Measurements from ENCODE around the gene CCND1.

The CCND1 gene

GRCh38 chr11:69649576-69649900 lies 8.6 kb downstream of the CCND1 start:
- Mint-ChIP-seq H3K4me3 (no peak overlapping the region), H3K27ac (no peak overlapping the region), H3K27me3 (no peaks in the 10 kb centered on the region), H3K9me3 (no peaks in the 10 kb centered on the region), H3K4me1 (peaks cover 3% of the 10 kb centered on the region), H3K36me3 (no peaks in the 10 kb centered on the region)
- ATAC-seq (ENCODE audit: low read depth) (no peak), DNase-seq (ENCODE audit: low spot score in 2 of 2) (no peak)

- DNase-seq (ENCODE audit: low spot score in 2 of 2) (no peak), ATAC-seq (ENCODE audit: low read depth) (no peak)
- peaks cover 3% of the 10 kb centered on the region for H3K4me1 Mint-ChIP-seq
- no peaks in the 10 kb centered on the region for H3K9me3 Mint-ChIP-seq
- no peak overlapping the region for H3K27ac Mint-ChIP-seq
- H3K27me3 Mint-ChIP-seq = no peaks in the 10 kb centered on the region
- H3K36me3 Mint-ChIP-seq = no peaks in the 10 kb centered on the region
- H3K4me3 Mint-ChIP-seq = no peak overlapping the region
Observed at GRCh38 chr11:69650081-69650831, 9.3 kb downstream of the CCND1 start.

- Mint-ChIP-seq H3K36me3 (no peaks in the 10 kb centered on the region), H3K27ac (no peak overlapping the region), H3K27me3 (no peaks in the 10 kb centered on the region), H3K4me3 (no peak overlapping the region), H3K9me3 (no peaks in the 10 kb centered on the region), H3K4me1 (peaks cover 3% of the 10 kb centered on the region)
- ATAC-seq (ENCODE audit: low read depth) (no peak), DNase-seq (ENCODE audit: low spot score in 2 of 2) (no peak)
Observed at GRCh38 chr11:69650832-69651344, 9.9 kb downstream of the CCND1 start.

GRCh38 chr11:69651834-69652620 lies 11.1 kb downstream of the CCND1 start:
- Mint-ChIP-seq H3K36me3 (no peaks in the 10 kb centered on the region), H3K27me3 (no peaks in the 10 kb centered on the region), H3K4me3 (no peak overlapping the region), H3K4me1 (peaks cover 3% of the 10 kb centered on the region), H3K9me3 (no peaks in the 10 kb centered on the region), H3K27ac (no peak overlapping the region)
- DNase-seq (ENCODE audit: low spot score in 2 of 2) (no peak), ATAC-seq (ENCODE audit: low read depth) (no peak)

DNA sequence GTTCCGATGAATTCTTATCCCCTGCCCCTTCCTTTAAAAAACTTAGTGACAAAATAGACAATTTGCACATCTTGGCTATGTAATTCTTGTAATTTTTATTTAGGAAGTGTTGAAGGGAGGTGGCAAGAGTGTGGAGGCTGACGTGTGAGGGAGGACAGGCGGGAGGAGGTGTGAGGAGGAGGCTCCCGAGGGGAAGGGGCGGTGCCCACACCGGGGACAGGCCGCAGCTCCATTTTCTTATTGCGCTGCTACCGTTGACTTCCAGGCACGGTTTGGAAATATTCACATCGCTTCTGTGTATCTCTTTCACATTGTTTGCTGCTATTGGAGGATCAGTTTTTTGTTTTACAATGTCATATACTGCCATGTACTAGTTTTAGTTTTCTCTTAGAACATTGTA lies 12.0 kb downstream of the CCND1 start:
- no peak overlapping the region for H3K27ac Mint-ChIP-seq
- H3K27me3 Mint-ChIP-seq = no peaks in the 10 kb centered on the region
- ATAC-seq (ENCODE audit: low read depth) (no peak), DNase-seq (ENCODE audit: low spot score in 2 of 2) (no peak)
- H3K9me3 Mint-ChIP-seq = no peaks in the 10 kb centered on the region
- H3K4me3 Mint-ChIP-seq = no peak overlapping the region
- no peaks in the 10 kb centered on the region for H3K36me3 Mint-ChIP-seq
- H3K4me1 Mint-ChIP-seq = peaks cover under 1% of the 10 kb centered on the region

DNA sequence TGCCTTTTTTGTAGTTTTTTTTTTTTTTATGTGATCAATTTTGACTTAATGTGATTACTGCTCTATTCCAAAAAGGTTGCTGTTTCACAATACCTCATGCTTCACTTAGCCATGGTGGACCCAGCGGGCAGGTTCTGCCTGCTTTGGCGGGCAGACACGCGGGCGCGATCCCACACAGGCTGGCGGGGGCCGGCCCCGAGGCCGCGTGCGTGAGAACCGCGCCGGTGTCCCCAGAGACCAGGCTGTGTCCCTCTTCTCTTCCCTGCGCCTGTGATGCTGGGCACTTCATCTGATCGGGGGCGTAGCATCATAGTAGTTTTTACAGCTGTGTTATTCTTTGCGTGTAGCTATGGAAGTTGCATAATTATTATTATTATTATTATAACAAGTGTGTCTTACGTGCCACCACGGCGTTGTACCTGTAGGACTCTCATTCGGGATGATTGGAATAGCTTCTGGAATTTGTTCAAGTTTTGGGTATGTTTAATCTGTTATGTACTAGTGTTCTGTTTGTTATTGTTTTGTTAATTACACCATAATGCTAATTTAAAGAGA lies 12.5 kb downstream of the CCND1 start:
- H3K4me3 Mint-ChIP-seq = no peak overlapping the region
- no peak overlapping the region for H3K27ac Mint-ChIP-seq
- ATAC-seq (ENCODE audit: low read depth) (no peak), DNase-seq (ENCODE audit: low spot score in 2 of 2) (no peak)
- no peaks in the 10 kb centered on the region for H3K36me3 Mint-ChIP-seq
- H3K27me3 Mint-ChIP-seq = no peaks in the 10 kb centered on the region
- H3K4me1 Mint-ChIP-seq = no peaks in the 10 kb centered on the region
- no peaks in the 10 kb centered on the region for H3K9me3 Mint-ChIP-seq

DNA sequence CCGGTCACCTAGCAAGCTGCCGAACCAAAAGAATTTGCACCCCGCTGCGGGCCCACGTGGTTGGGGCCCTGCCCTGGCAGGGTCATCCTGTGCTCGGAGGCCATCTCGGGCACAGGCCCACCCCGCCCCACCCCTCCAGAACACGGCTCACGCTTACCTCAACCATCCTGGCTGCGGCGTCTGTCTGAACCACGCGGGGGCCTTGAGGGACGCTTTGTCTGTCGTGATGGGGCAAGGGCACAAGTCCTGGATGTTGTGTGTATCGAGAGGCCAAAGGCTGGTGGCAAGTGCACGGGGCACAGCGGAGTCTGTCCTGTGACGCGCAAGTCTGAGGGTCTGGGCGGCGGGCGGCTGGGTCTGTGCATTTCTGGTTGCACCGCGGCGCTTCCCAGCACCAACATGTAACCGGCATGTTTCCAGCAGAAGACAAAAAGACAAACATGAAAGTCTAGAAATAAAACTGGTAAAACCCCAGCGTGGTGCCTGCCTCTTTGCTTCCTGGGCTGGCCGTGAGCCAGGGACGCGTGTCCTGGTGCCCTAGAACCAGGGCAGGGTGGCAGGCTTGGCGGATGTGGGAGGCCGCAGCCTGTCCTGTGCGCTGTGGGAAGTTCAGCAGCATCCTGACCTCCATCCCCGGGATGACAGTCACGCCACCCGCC lies 13.2 kb downstream of the CCND1 start:
- Mint-ChIP-seq H3K27ac (no peak overlapping the region), H3K4me1 (no peaks in the 10 kb centered on the region), H3K36me3 (no peaks in the 10 kb centered on the region), H3K9me3 (no peaks in the 10 kb centered on the region), H3K27me3 (no peaks in the 10 kb centered on the region), H3K4me3 (no peak overlapping the region)
- ATAC-seq (ENCODE audit: low read depth) (no peak), DNase-seq (ENCODE audit: low spot score in 2 of 2) (no peak)

DNA sequence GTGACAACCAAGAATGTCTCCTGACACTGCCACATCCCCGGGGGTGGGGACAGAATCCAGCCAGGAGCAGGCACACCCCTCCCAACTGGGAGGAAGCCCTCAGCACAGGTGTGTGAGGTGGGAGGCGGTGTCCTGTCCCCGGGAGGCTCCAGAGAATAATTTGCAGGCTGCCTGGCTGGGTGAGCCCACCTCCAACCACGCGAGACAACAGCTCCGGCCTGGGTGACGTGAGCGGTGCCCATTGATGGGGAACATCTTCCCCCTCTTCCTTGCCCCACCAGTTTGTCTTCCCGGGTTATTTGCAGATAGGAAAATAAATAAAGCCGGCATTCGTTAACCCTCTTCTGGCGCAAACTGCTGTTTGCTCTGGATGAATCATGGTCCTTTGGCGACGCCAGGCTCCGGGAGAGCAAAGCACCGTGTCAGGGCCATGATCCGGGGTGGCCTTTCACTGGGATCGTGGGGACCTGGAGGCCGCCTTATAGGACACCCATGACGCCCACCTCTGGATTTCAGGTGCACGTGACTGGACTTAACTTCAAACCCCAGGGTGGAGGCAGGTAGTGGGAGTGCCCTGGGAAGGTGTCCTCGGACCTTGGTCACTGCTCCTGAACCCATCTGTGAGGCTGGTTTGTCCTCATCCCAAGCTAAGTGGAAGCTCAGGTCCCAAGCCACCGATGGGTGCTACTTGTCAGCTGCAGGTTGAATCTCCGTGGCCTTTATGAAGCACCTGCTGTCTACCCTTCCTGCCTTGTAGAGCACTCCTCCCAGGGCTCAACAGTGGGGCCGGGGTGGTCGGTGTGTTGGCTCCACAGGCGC lies 13.9 kb downstream of the CCND1 start:
- H3K4me3 Mint-ChIP-seq = no peak overlapping the region
- DNase-seq (ENCODE audit: low spot score in 2 of 2) = no peak
- H3K27me3 Mint-ChIP-seq = no peaks in the 10 kb centered on the region
- H3K9me3 Mint-ChIP-seq = no peaks in the 10 kb centered on the region
- H3K4me1 Mint-ChIP-seq = no peaks in the 10 kb centered on the region
- ATAC-seq (ENCODE audit: low read depth) = no peak
- no peaks in the 10 kb centered on the region for H3K36me3 Mint-ChIP-seq
- H3K27ac Mint-ChIP-seq = no peak overlapping the region

GRCh38 chr11:69655479-69656428 lies 14.8 kb downstream of the CCND1 start:
- H3K36me3 Mint-ChIP-seq = peaks cover 2% of the 10 kb centered on the region
- no peak for DNase-seq (ENCODE audit: low spot score in 2 of 2)
- H3K4me3 Mint-ChIP-seq = no peak overlapping the region
- no peaks in the 10 kb centered on the region for H3K9me3 Mint-ChIP-seq
- H3K27ac Mint-ChIP-seq = no peak overlapping the region
- H3K27me3 Mint-ChIP-seq = no peaks in the 10 kb centered on the region
- H3K4me1 Mint-ChIP-seq = no peaks in the 10 kb centered on the region
- ATAC-seq (ENCODE audit: low read depth) = no peak

GRCh38 chr11:69656536-69657455 lies 15.8 kb downstream of the CCND1 start:
- DNase-seq (ENCODE audit: low spot score in 2 of 2) (no peak), ATAC-seq (ENCODE audit: low read depth) (no peak)
- Mint-ChIP-seq H3K4me1 (no peaks in the 10 kb centered on the region), H3K27me3 (no peaks in the 10 kb centered on the region), H3K36me3 (peaks cover 2% of the 10 kb centered on the region), H3K27ac (peak overlapping the region; percentile 52), H3K9me3 (no peaks in the 10 kb centered on the region), H3K4me3 (no peak overlapping the region)

DNA sequence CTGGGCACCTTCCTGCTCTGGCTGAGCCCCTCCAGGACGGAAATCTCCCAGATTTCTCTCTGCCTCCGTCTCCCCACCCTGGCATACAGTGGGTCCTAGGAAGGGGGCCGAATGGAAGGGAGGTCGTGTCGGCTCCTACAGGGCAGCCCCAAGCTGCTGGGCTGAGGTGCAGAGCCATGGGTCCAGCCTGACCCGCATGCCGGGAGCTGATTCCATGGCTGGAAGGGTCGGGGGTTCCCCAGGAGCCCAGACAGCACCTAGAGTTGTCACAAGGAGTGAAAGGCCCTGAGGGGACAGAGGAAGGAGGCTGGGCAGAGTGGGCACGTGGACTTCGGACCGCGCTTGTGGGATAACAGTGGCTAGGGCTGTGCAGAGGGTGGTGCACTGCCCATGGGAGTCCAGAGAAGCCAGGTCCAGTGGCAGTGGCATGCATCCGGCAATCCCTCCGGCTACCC lies 16.5 kb downstream of the CCND1 start:
- Mint-ChIP-seq H3K9me3 (no peaks in the 10 kb centered on the region), H3K36me3 (peaks cover 2% of the 10 kb centered on the region), H3K4me3 (no peak overlapping the region), H3K27me3 (no peaks in the 10 kb centered on the region), H3K27ac (peak overlapping the region; percentile 52), H3K4me1 (no peaks in the 10 kb centered on the region)
- ATAC-seq (ENCODE audit: low read depth) (no peak), DNase-seq (ENCODE audit: low spot score in 2 of 2) (no peak)
